ENCODE data around the gene ZNF121. TPM values are rescaled to one million over a fixed set of nuclear protein-coding genes. Genes with fewer than 3 reads are reported as not detected.
A peak's percentile ranks its signal among the peaks of the same experiment; 100 is the strongest.
"Not testable (repeated sequence)": the region's sequence is repeated elsewhere in the genome, so short reads cannot be mapped to it uniquely, and the experiment has no call there.

Gene ZNF121
- polyA plus RNA-seq, 3 donors from 2014 or later, result 2.2 to 7.3 (median 5.4) TPM

GRCh38 chr19:9570255-9570654 lies 14.0 kb downstream of the ZNF121 start:
- peaks cover 0 to 2% (median 0%) of the 10 kb centered on the region in 3 donors for H3K27me3 Mint-ChIP-seq (ENCODE audit: low read depth in 3 of 3)
- H3K9me3 Mint-ChIP-seq, result peaks cover 26 to 77% (median 50%) of the 10 kb centered on the region in 6 donors
- no peak overlapping the region for H3K4me3 Mint-ChIP-seq
- no peak overlapping the region for H3K27ac Mint-ChIP-seq
- peaks cover 44 to 70% (median 66%) of the 10 kb centered on the region in 3 donors for H3K36me3 Mint-ChIP-seq
- DNase-seq, result no peak
- peaks cover 36 to 41% of the 10 kb centered on the region in 2 donors for H3K4me1 Mint-ChIP-seq

GRCh38 chr19:9566729-9567128 lies 17.6 kb downstream of the ZNF121 start:
- H3K9me3 Mint-ChIP-seq, result peaks cover 33 to 81% (median 65%) of the 10 kb centered on the region in 6 donors
- no peak for DNase-seq
- H3K4me3 Mint-ChIP-seq, result no peak overlapping the region
- H3K27ac Mint-ChIP-seq, result no peak overlapping the region
- H3K4me1 Mint-ChIP-seq, result peaks cover 10 to 13% of the 10 kb centered on the region in 2 donors
- H3K27me3 Mint-ChIP-seq (ENCODE audit: low read depth in 3 of 3), result peaks cover 0 to 5% (median 2%) of the 10 kb centered on the region in 3 donors
- peaks cover 59 to 78% (median 77%) of the 10 kb centered on the region in 3 donors for H3K36me3 Mint-ChIP-seq

- H3K27ac Mint-ChIP-seq, result no peak overlapping the region
- peaks cover 29 to 80% (median 66%) of the 10 kb centered on the region in 6 donors for H3K9me3 Mint-ChIP-seq
- H3K36me3 Mint-ChIP-seq, result peaks cover 65 to 78% (median 77%) of the 10 kb centered on the region in 3 donors
- peaks cover 6 to 7% of the 10 kb centered on the region in 2 donors for H3K4me1 Mint-ChIP-seq
- DNase-seq, result no peak
- peaks cover 0 to 5% (median 0%) of the 10 kb centered on the region in 3 donors for H3K27me3 Mint-ChIP-seq (ENCODE audit: low read depth in 3 of 3)
- no peak overlapping the region for H3K4me3 Mint-ChIP-seq
These were observed 18.2 kb downstream of the ZNF121 start for GRCh38 chr19:9565900-9566705.

GRCh38 chr19:9552536-9553274 lies 31.6 kb downstream of the ZNF121 start:
- Mint-ChIP-seq H3K27me3 (ENCODE audit: low read depth in 3 of 3) (peaks cover 1 to 5% (median 2%) of the 10 kb centered on the region in 3 donors), H3K27ac (no peak overlapping the region), H3K4me3 (no peak overlapping the region), H3K4me1 (no peaks in the 10 kb centered on the region), H3K9me3 (peaks cover 2 to 35% (median 14%) of the 10 kb centered on the region in 6 donors), H3K36me3 (peaks cover 0 to 15% (median 9%) of the 10 kb centered on the region in 3 donors)
- no peak for DNase-seq

GRCh38 chr19:9547870-9548269 lies 36.4 kb downstream of the ZNF121 start:
- Mint-ChIP-seq H3K4me1 (no peaks in the 10 kb centered on the region), H3K9me3 (peaks cover 0 to 14% (median 8%) of the 10 kb centered on the region in 6 donors), H3K36me3 (peaks cover 0 to 16% (median 9%) of the 10 kb centered on the region in 3 donors), H3K27me3 (ENCODE audit: low read depth in 3 of 3) (peaks cover 2 to 3% (median 2%) of the 10 kb centered on the region in 3 donors), H3K27ac (no peak overlapping the region), H3K4me3 (no peak overlapping the region)
- DNase-seq, result no peak

GRCh38 chr19:9541281-9541680 lies 43.0 kb downstream of the ZNF121 start:
- DNase-seq; H3K4me3 Mint-ChIP-seq; H3K27ac Mint-ChIP-seq; H3K27me3 Mint-ChIP-seq (ENCODE audit: low read depth in 3 of 3); H3K36me3 Mint-ChIP-seq; H3K9me3 Mint-ChIP-seq: not testable (repeated sequence)
- H3K4me1 Mint-ChIP-seq, result peaks cover 26 to 35% of the 10 kb centered on the region in 2 donors

- H3K9me3 Mint-ChIP-seq; DNase-seq; H3K27me3 Mint-ChIP-seq (ENCODE audit: low read depth in 3 of 3): not testable (repeated sequence)
- peaks cover 13 to 17% (median 17%) of the 10 kb centered on the region in 3 donors for H3K36me3 Mint-ChIP-seq
- H3K4me1 Mint-ChIP-seq, result peaks cover 33 to 42% of the 10 kb centered on the region in 2 donors
- H3K27ac Mint-ChIP-seq, result peak overlapping the region; percentile 84 to 99 (median 99)
- H3K4me3 Mint-ChIP-seq, result peak overlapping the region; percentile 63 to 100 (median 99)
These were observed 44.4 kb downstream of the ZNF121 start for GRCh38 chr19:9539921-9540320.

GRCh38 chr19:9539201-9539600 lies 45.1 kb downstream of the ZNF121 start:
- Mint-ChIP-seq H3K4me3 (peak overlapping the region; percentile 98 to 100 (median 99)), H3K4me1 (peaks cover 33 to 42% of the 10 kb centered on the region in 2 donors), H3K36me3 (peaks cover 20 to 23% (median 23%) of the 10 kb centered on the region in 3 donors), H3K27ac (peak overlapping the region; percentile 98 to 99 (median 99))
- not testable (repeated sequence) for H3K9me3 Mint-ChIP-seq; DNase-seq; H3K27me3 Mint-ChIP-seq (ENCODE audit: low read depth in 3 of 3)

- Mint-ChIP-seq H3K4me3 (peak within 1 kb of the TSS; percentile 98 to 100 (median 99)), H3K9me3 (peaks cover 0 to 14% (median 3%) of the 10 kb centered on the region in 6 donors), H3K36me3 (peaks cover 28 to 31% (median 31%) of the 10 kb centered on the region in 3 donors), H3K27me3 (ENCODE audit: low read depth in 3 of 3) (peaks cover 1 to 4% (median 2%) of the 10 kb centered on the region in 3 donors), H3K27ac (peak within 1 kb of the TSS; percentile 98 to 99 (median 99)), H3K4me1 (peaks cover 33 to 42% of the 10 kb centered on the region in 2 donors)
- peak; percentile 82 to 86 (median 85) for DNase-seq
These were observed 45.9 kb downstream of the ZNF121 start, which contains the start of gene ZNF426 for GRCh38 chr19:9538183-9539058. Gene ZNF426, minus strand, starts transcription at chr19:9538645. Its CDS starts 2,413 bp downstream, at chr19:9536232.

- Mint-ChIP-seq H3K36me3 (peaks cover 53 to 56% (median 55%) of the 10 kb centered on the region in 3 donors), H3K4me1 (peaks cover 33 to 42% of the 10 kb centered on the region in 2 donors), H3K27me3 (ENCODE audit: low read depth in 3 of 3) (peaks cover 2 to 4% (median 3%) of the 10 kb centered on the region in 3 donors), H3K27ac (peak overlapping the region in 1 of 6 donors; percentile 28), H3K4me3 (peak overlapping the region in 4 of 5 donors; percentile 10 to 50 (median 20)), H3K9me3 (peaks cover 7 to 28% (median 24%) of the 10 kb centered on the region in 6 donors)
- DNase-seq, result no peak
These were observed 48.4 kb downstream of the ZNF121 start for GRCh38 chr19:9535934-9536333.

GRCh38 chr19:9531933-9532332 lies 52.4 kb downstream of the ZNF121 start:
- Mint-ChIP-seq H3K36me3 (peaks cover 80 to 87% (median 82%) of the 10 kb centered on the region in 3 donors), H3K27ac (no peak overlapping the region), H3K4me3 (no peak overlapping the region)

GRCh38 chr19:9528757-9529336 lies 55.5 kb downstream of the ZNF121 start:
- H3K9me3 Mint-ChIP-seq, result peaks cover 53 to 93% (median 83%) of the 10 kb centered on the region in 6 donors
- no peaks in the 10 kb centered on the region for H3K4me1 Mint-ChIP-seq
- DNase-seq, result no peak
- H3K27me3 Mint-ChIP-seq (ENCODE audit: low read depth in 3 of 3), result peaks cover 0 to 6% (median 2%) of the 10 kb centered on the region in 3 donors
- peaks cover 66 to 79% (median 73%) of the 10 kb centered on the region in 3 donors for H3K36me3 Mint-ChIP-seq
- H3K4me3 Mint-ChIP-seq, result no peak overlapping the region
- H3K27ac Mint-ChIP-seq, result no peak overlapping the region

More at GRCh38 chr19:9531933-9532332, 52.4 kb downstream of the ZNF121 start:
- Mint-ChIP-seq H3K4me1 (peaks cover 8 to 13% of the 10 kb centered on the region in 2 donors), H3K27me3 (ENCODE audit: low read depth in 3 of 3) (peaks cover 0 to 6% (median 2%) of the 10 kb centered on the region in 3 donors), H3K9me3 (peaks cover 31 to 64% (median 60%) of the 10 kb centered on the region in 6 donors)
- no peak for DNase-seq

All from immature natural killer cell (primary cell).